Vagina (tissue), 2 donors: ENCODE measurements around the gene AFAP1. TPM values are rescaled to one million over a fixed set of nuclear protein-coding genes. Genes with fewer than 3 reads are reported as not detected.
A peak's percentile ranks its signal among the peaks of the same experiment; 100 is the strongest.

Source experiments
- DNase-seq, 2 donors: peaks; one replicate each; pipeline ENCODE4 v3.0.0-alpha.2; 2017; ENCODE audit errors: extremely low spot score in 2 of 2
- H3K27ac ChIP-seq: fragments of 200-600 bp; sonication (generic); one replicate; pipeline ENCODE4 v1.5.1; 2019
- H3K27me3 ChIP-seq: fragments of 200-600 bp; sonication (generic); one replicate; pipeline ENCODE4 v1.5.1; 2019
- H3K36me3 ChIP-seq, 2 donors: fragments of 200-600 bp; sonication (generic); one replicate each; pipeline ENCODE4 v1.5.1; 2017 to 2019
- H3K4me1 ChIP-seq: fragments of 200-600 bp; sonication (generic); one replicate; pipeline ENCODE4 v1.5.1; 2019
- H3K4me3 ChIP-seq, 2 donors: fragments of 200-600 bp; sonication (generic); 1 replicate in 1 of 2; 2 replicates in 1 of 2; pipeline ENCODE4 v1.5.1; 2016 to 2019
- H3K9me3 ChIP-seq: fragments of 200-600 bp; sonication (generic); one replicate; pipeline ENCODE4 v1.5.1; 2019
- POLR2A ChIP-seq, 2 donors: fragments of 450-650 bp; IDR thresholded peaks; one replicate each; pipeline ENCODE4 v1.6.1; 2017; ENCODE audit warnings: antibody characterized with exemption in 2 of 2, mild to moderate bottlenecking in 2 of 2, moderate library complexity in 2 of 2
- POLR2AphosphoS5 ChIP-seq, 2 donors: sonication (generic); formaldehyde crosslinking; IDR thresholded peaks; one replicate each; pipeline ENCODE4 v1.9.0; 2017; ENCODE audit warnings: antibody characterized with exemption in 2 of 2, mild to moderate bottlenecking in 2 of 2, low read depth in 1 of 2; ENCODE audit not compliant: insufficient read depth in 1 of 2
- intact Hi-C: fragments of 100-400 bp; cut with DNase I; formaldehyde crosslinking; loops from one replicate; pipeline ENCODE4 v1.15.1; 2023
- total RNA-seq: library from RNA; depleted of rRNA; stranded (reverse); fragments of >200 nt; gene quantifications from one replicate; pipeline ENCODE4 v1.2.3, GENCODE V29; 2016
- TF ChIP-seq, protein P1 (sequence below), 3 experiments: fragments of 450-650 bp in 2 of 3; fragments of 200-600 bp in 1 of 3; sonication (generic) in 1 of 3; IDR thresholded peaks; one replicate each; pipeline ENCODE4 v1.5.1; 2017 to 2019; ENCODE audit warnings: antibody characterized with exemption in 3 of 3, mild to moderate bottlenecking in 2 of 3, moderate library complexity in 2 of 3

Gene AFAP1
- total RNA-seq, 1 donor from 2014 or later = 20.4 TPM

DNA sequence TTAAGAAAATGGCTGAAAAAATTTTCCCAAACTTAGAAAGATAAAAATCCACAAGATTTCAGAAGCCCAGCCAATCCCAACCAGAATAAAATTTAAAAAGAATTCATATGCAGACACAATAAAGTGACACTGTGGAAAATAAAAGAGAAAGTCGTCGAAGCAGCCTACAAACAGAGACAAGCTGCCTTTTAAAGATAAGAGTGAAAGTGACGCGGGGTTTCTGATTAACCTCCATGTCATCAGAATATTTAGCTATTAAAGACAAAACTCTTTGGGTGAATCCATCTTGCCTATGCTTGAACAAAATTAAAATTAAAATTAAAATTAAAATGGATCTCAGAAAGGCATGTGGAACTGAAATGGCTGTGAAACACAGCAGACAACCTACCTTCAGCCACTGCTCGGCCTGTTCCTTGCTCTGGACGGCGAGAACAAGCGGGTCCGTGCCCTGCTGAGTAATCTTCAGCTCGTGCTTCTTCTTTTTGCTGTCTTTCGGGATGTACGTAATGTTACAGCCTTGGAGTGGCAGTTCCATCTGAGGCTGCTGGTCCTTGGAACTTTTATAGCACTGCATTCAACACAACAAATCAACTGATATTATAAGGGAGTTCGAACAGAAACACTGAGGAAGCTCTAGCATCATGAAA is 101.4 kb downstream of the AFAP1 start:
- Histone ChIP-seq H3K27me3 (no peaks in the 10 kb centered on the region), H3K4me3 (no peak overlapping the region), H3K36me3 (peaks cover 0 to 6% of the 10 kb centered on the region in 2 donors), H3K27ac (no peak overlapping the region), H3K4me1 (peaks cover 10% of the 10 kb centered on the region), H3K9me3 (no peaks in the 10 kb centered on the region)
- intact Hi-C loops = no loop called here
- TF ChIP-seq, protein P1, sequence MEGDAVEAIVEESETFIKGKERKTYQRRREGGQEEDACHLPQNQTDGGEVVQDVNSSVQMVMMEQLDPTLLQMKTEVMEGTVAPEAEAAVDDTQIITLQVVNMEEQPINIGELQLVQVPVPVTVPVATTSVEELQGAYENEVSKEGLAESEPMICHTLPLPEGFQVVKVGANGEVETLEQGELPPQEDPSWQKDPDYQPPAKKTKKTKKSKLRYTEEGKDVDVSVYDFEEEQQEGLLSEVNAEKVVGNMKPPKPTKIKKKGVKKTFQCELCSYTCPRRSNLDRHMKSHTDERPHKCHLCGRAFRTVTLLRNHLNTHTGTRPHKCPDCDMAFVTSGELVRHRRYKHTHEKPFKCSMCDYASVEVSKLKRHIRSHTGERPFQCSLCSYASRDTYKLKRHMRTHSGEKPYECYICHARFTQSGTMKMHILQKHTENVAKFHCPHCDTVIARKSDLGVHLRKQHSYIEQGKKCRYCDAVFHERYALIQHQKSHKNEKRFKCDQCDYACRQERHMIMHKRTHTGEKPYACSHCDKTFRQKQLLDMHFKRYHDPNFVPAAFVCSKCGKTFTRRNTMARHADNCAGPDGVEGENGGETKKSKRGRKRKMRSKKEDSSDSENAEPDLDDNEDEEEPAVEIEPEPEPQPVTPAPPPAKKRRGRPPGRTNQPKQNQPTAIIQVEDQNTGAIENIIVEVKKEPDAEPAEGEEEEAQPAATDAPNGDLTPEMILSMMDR (IDR thresholded peaks at IDR 0.05) = no peak
- TF ChIP-seq POLR2AphosphoS5 (IDR thresholded peaks at IDR 0.05; ENCODE audit: insufficient read depth in 1 of 2, low read depth in 1 of 2) = no peak
- no peak for TF ChIP-seq POLR2A (IDR thresholded peaks at IDR 0.05)
- no peak for DNase-seq

DNA sequence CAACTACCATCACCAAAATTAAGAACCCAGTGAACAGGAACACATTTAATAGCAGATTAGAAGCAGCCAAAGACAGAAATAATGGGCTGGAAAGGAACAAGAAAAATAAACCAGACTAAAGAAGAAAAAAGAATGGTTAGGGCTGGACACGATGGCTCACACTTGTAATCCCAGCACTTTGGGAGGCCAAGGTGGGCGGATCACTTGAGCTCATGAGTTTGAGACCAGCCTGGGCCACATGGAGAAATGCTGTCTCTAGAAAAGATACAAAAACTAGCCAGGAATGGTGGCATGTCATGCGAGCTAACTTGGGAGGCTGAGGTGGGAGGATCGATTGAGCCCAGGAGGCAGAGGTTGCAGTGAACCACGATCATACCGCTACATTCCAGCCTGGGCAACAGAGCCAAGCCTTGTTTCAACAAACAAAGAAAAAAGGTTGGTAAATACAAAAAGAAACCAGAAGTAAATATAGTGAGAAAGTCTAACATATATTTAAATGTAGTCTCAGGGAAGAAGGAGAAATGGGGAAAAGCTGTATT is 102.0 kb downstream of the AFAP1 start:
- TF ChIP-seq POLR2AphosphoS5 (IDR thresholded peaks at IDR 0.05; ENCODE audit: insufficient read depth in 1 of 2, low read depth in 1 of 2) = no peak
- TF ChIP-seq, protein P1 (IDR thresholded peaks at IDR 0.05) = no peak
- no peak for TF ChIP-seq POLR2A (IDR thresholded peaks at IDR 0.05)
- H3K9me3 ChIP-seq = no peaks in the 10 kb centered on the region
- H3K4me1 ChIP-seq = peaks cover 4% of the 10 kb centered on the region
- peaks cover 0 to 6% of the 10 kb centered on the region in 2 donors for H3K36me3 ChIP-seq
- H3K27ac ChIP-seq = no peak overlapping the region
- no peak overlapping the region for H3K4me3 ChIP-seq
- no peak for DNase-seq
- H3K27me3 ChIP-seq = no peaks in the 10 kb centered on the region
- intact Hi-C loops = no loop called here

DNA sequence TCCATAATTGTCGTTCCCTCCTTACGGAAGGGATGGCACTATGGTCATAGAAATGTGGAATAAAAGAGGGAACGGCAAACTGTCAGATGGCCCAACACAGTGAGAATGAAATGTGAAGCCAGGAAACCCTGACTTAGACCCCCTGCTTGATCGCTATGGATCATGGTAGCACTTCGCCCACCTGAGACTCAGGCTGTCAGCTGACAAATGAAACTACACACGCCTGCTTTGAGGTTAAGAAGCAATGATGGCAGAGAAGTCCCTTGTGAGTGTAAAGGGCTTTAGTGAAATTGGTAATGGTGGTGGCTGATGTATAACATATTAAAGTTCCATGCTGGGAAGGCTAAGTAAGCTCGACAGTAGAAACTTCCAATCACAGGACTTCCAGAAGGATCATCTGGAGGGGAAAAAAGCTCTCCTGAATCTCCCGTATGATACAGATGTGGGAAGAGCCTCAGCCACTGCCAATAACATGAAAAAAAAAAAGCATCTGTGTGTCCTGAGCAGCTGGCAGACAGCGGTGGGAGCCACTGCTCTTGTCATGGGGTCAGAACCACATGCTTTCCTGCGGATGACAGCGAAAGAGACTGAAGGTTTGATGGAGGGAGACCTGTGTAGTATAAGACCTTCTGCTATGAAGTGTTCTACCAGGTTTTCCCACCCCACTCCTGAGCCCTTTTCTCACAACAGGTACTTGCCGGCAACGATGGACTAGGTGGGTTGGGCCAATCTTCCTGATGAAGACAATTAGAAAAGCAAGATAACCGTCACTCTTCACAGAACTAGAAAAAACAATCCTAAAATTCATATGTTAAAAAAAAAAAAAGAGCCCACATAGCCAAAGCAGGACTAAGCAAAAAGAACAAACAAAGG is 107.6 kb downstream of the AFAP1 start:
- H3K4me1 ChIP-seq = peaks cover 32% of the 10 kb centered on the region
- no peaks in the 10 kb centered on the region for H3K9me3 ChIP-seq
- no peaks in the 10 kb centered on the region for H3K36me3 ChIP-seq
- TF ChIP-seq POLR2A (IDR thresholded peaks at IDR 0.05) (no peak), POLR2AphosphoS5 (IDR thresholded peaks at IDR 0.05; ENCODE audit: insufficient read depth in 1 of 2, low read depth in 1 of 2) (no peak)
- TF ChIP-seq, protein P1 (IDR thresholded peaks at IDR 0.05) = no peak
- no peak for DNase-seq
- no peak overlapping the region for H3K4me3 ChIP-seq
- no peaks in the 10 kb centered on the region for H3K27me3 ChIP-seq
- peak overlapping the region; percentile 78 for H3K27ac ChIP-seq
- intact Hi-C loops = no loop called here

DNA sequence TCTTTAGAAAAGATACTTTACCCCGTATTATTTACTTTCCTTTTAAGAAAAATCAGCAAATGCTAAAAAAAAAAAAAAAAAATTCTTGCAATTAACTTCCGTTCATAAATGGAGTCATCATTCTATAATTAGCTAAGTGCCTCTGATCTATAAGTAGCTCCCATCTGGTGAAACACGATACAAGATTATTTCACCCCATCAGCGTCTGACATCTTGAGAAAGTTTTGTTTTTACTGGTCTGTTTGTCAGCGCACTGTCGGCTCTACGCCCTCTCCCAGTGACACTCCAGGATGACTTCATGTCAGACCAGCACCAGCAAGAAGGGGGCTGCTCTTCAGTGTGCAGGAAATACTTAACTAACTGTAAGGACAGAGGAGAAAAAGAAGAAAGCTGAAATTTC is 108.3 kb downstream of the AFAP1 start:
- intact Hi-C loops = no loop called here
- no peak for TF ChIP-seq POLR2A (IDR thresholded peaks at IDR 0.05)
- TF ChIP-seq POLR2AphosphoS5 (IDR thresholded peaks at IDR 0.05; ENCODE audit: insufficient read depth in 1 of 2, low read depth in 1 of 2) = no peak
- TF ChIP-seq, protein P1 (IDR thresholded peaks at IDR 0.05) = no peak
- H3K9me3 ChIP-seq = no peaks in the 10 kb centered on the region
- no peaks in the 10 kb centered on the region for H3K27me3 ChIP-seq
- peak overlapping the region; percentile 78 for H3K27ac ChIP-seq
- H3K4me3 ChIP-seq = no peak overlapping the region
- no peak for DNase-seq
- H3K36me3 ChIP-seq = no peaks in the 10 kb centered on the region
- peaks cover 32% of the 10 kb centered on the region for H3K4me1 ChIP-seq
